Right lobe of liver (tissue), 6 donors: ENCODE data around the gene CFTR. TPM values are rescaled to one million over a fixed set of nuclear protein-coding genes. Genes with fewer than 3 reads are reported as not detected.
A peak's percentile ranks its signal among the peaks of the same experiment; 100 is the strongest.
"Not testable (repeated sequence)": the region's sequence is repeated elsewhere in the genome, so short reads cannot be mapped to it uniquely, and the experiment has no call there.

Experiments used
- ATAC-seq, 4 donors: fragments of 200-7000 bp; cut with Tn5 transposase; one replicate each; pipeline ENCODE4 v1.9.1; 2020; ENCODE audit warnings: mild to moderate bottlenecking in 4 of 4, moderate library complexity in 4 of 4
- DNase-seq, 3 donors: peaks; one replicate each; pipeline ENCODE4 v3.0.0-alpha.2; 2020
- H3K27ac ChIP-seq, 3 donors: fragments of 200-600 bp; one replicate each; pipeline ENCODE4 v1.8.0; 2022
- H3K27me3 ChIP-seq, 2 donors: fragments of 200-600 bp; one replicate each; pipeline ENCODE4 v1.8.0; 2022
- H3K36me3 ChIP-seq, 4 donors: fragments of 200-600 bp; sonication (generic) in 1 of 4; one replicate each; pipeline versions ENCODE4 v1.5.1 to v1.8.0; 2017 to 2022; ENCODE audit warnings: control low read depth in 1 of 4
- H3K4me1 ChIP-seq, 4 donors: fragments of 200-600 bp; sonication (generic) in 1 of 4; one replicate each; pipeline versions ENCODE4 v1.5.1 to v1.8.0; 2017 to 2022; ENCODE audit warnings: control low read depth in 1 of 4
- H3K4me3 ChIP-seq, 3 donors: fragments of 200-600 bp; one replicate each; pipeline ENCODE4 v1.8.0; 2022
- H3K9me3 ChIP-seq, 4 donors: fragments of 200-600 bp; sonication (generic) in 1 of 4; one replicate each; pipeline versions ENCODE4 v1.5.1 to v1.8.0; 2017 to 2022; ENCODE audit warnings: control low read depth in 1 of 4
- CTCF ChIP-seq, 4 donors: fragments of 200-600 bp in 3 of 4; fragments of 450-650 bp in 1 of 4; IDR thresholded peaks; one replicate each; pipeline versions ENCODE4 v1.5.1 to v1.8.0; 2016 to 2022; ENCODE audit warnings: antibody characterized with exemption in 4 of 4, mild to moderate bottlenecking in 2 of 4
- POLR2A ChIP-seq: fragments of 450-650 bp; IDR thresholded peaks from one replicate; pipeline ENCODE4 v1.6.1; 2017; ENCODE audit warnings: antibody characterized with exemption, mild to moderate bottlenecking
- WGBS: methylation state at CpG from one replicate; pipeline ENCODE4 v1.1.6; 2018; ENCODE audit warnings: low coverage, low lambda C conversion rate; ENCODE audit not compliant: insufficient coverage; ENCODE audit errors: missing lambda C conversion rate; 5-methylcytosine and 5-hydroxymethylcytosine counted together
- intact Hi-C, 2 donors: fragments of 100-400 bp; cut with DNase I; formaldehyde crosslinking; loops; one replicate each; pipeline versions ENCODE4 v1.11.2 to v1.14.1; 2022
- total RNA-seq, 6 experiments: library from RNA; depleted of rRNA in 2 of 6; stranded (reverse); fragments of >200 nt in 2 of 6; fragmentation: NEBNext Ultra II Directional in 3 of 6; extraction: Animal tissue kit (Norgen Biotek cat#: 25700) in 3 of 6; gene quantifications; one replicate each; pipeline versions ENCODE4 v1.1.0 to v1.2.4, GENCODE V29; 2016 to 2023
- donor health status: DM: no; HTN: yes; CAD: no.
- donor health status: DM: no; HTN: no; CAD: no.
- donor health status: DM: no; HTN: no; CAD: no.
- donor health status: DM: no; HTN: yes; CAD: no.
- donor health status: DM: no; HTN: yes; CAD: no.

Gene CFTR
- total RNA-seq, 6 experiments from 2014 or later = 0.50 to 4.5 (median 1.5) TPM

GRCh38 chr7:117446220-117446815, 33.5 kb upstream of the CFTR start:
- no peak for TF ChIP-seq CTCF (IDR thresholded peaks at IDR 0.05)
- no peak for TF ChIP-seq POLR2A
- H3K4me3 ChIP-seq = no peak overlapping the region
- ATAC-seq (peak in 1 of 4 donors; percentile 32), DNase-seq (no peak)
- WGBS = 51% methylated on average over 4 of the region's 4 CpGs
- H3K36me3 ChIP-seq = no peaks in the 10 kb centered on the region
- H3K9me3 ChIP-seq = no peaks in the 10 kb centered on the region
- H3K27me3 ChIP-seq = no peaks in the 10 kb centered on the region
- intact Hi-C loops = no loop called here
- H3K27ac ChIP-seq = no peak overlapping the region
- H3K4me1 ChIP-seq = no peaks in the 10 kb centered on the region

- TF ChIP-seq POLR2A (no peak), CTCF (IDR thresholded peaks at IDR 0.05) (no peak)
- no peak overlapping the region for H3K4me3 ChIP-seq
- no peaks in the 10 kb centered on the region for H3K36me3 ChIP-seq
- WGBS = 58% methylated on average over 2 of the region's 2 CpGs
- no peaks in the 10 kb centered on the region for H3K9me3 ChIP-seq
- no peak overlapping the region for H3K27ac ChIP-seq
- intact Hi-C loops = no loop called here
- ATAC-seq = no peak
- H3K27me3 ChIP-seq = no peaks in the 10 kb centered on the region
- H3K4me1 ChIP-seq = no peaks in the 10 kb centered on the region
- DNase-seq = no peak
Measured at GRCh38 chr7:117448655-117449054, 31.2 kb upstream of the CFTR start.

GRCh38 chr7:117458977-117459583, 20.7 kb upstream of the CFTR start:
- no peak for TF ChIP-seq POLR2A
- peak; percentile 60 to 76 (median 68) for TF ChIP-seq CTCF (IDR thresholded peaks at IDR 0.05)
- ATAC-seq (peak; percentile 35 to 69 (median 62)), DNase-seq (no peak)
- intact Hi-C loops = no loop called here
- H3K9me3 ChIP-seq = no peaks in the 10 kb centered on the region
- H3K4me1 ChIP-seq = no peaks in the 10 kb centered on the region
- H3K27me3 ChIP-seq = no peaks in the 10 kb centered on the region
- no peak overlapping the region for H3K4me3 ChIP-seq
- no peaks in the 10 kb centered on the region for H3K36me3 ChIP-seq
- no peak overlapping the region for H3K27ac ChIP-seq
- WGBS = 30% methylated on average over 3 of the region's 3 CpGs

- no peaks in the 10 kb centered on the region for H3K4me1 ChIP-seq
- H3K36me3 ChIP-seq = no peaks in the 10 kb centered on the region
- H3K4me3 ChIP-seq = no peak overlapping the region
- ATAC-seq (no peak), DNase-seq (no peak)
- intact Hi-C loops = no loop called here
- no peaks in the 10 kb centered on the region for H3K27me3 ChIP-seq
- TF ChIP-seq CTCF (IDR thresholded peaks at IDR 0.05) (no peak), POLR2A (no peak)
- H3K9me3 ChIP-seq = no peaks in the 10 kb centered on the region
- H3K27ac ChIP-seq = no peak overlapping the region
Measured at GRCh38 chr7:117459735-117460134, 20.1 kb upstream of the CFTR start.

GRCh38 chr7:117460815-117461214, 19.0 kb upstream of the CFTR start:
- intact Hi-C loops, H3K27me3 ChIP-seq, H3K36me3 ChIP-seq, H3K4me1 ChIP-seq, H3K9me3 ChIP-seq, H3K27ac ChIP-seq, DNase-seq, ATAC-seq, H3K4me3 ChIP-seq: not testable (repeated sequence)
- WGBS = 81% methylated on average over 2 of the region's 4 CpGs
